CD4-positive, alpha-beta T cell treated with Interleukin-12 subunit alpha and Interleukin-12 subunit beta, for 1 hour (primary cell): ENCODE results near the gene ACYP2.
"Not testable (repeated sequence)": the region's sequence is repeated elsewhere in the genome, so short reads cannot be mapped to it uniquely, and the experiment has no call there.

ENCODE experiments used
- DNase-seq: peaks from one replicate; pipeline ENCODE4 v3.0.0-alpha.2; 2020

ACYP2 gene

DNA sequence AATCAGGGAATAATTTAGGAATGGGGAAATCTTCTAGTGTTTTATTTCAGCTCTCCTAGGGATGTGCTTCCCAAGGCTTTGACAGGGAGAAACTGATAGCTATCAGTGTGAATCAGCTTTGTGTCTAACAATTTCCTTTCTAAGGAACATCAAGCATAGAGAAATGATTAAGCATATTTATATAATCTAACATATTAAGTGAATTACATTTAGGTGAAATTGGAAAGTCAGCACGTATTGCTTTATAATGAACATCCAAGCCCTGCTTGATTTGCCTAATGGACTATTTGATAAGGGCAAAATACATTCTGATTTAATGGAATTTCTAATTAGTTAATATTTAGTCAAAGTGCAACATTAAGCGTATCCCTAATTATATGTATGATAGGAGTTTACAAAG is 160.1 kb downstream of the ACYP2 start:
- DNase-seq, result no peak

DNA sequence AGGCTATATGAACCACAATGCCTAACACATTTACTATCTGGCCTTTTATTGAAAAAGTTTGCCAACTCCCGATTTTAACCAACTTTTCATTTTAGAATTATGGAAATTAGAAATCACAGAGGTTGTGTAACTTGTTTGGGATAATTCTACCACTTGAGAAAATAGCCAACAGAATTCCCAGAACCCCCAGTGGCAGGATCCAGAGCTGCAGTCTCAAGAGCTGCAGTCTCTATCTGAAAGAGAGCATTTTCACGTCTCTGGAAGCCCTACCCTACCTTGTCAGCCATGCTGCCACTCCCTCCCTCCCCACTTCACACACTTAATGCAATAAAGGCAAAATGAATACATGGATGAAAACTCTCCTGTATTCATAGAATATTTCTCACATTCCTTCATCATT is 164.0 kb downstream of the ACYP2 start:
- DNase-seq, result no peak

- no peak for DNase-seq
Measured at GRCh38 chr2:54284826-54285225, 169.4 kb downstream of the ACYP2 start.

GRCh38 chr2:54285451-54285850 is 170.0 kb downstream of the ACYP2 start:
- DNase-seq, result no peak

- DNase-seq, result no peak
Measured at GRCh38 chr2:54287532-54287931, 172.1 kb downstream of the ACYP2 start.

DNA sequence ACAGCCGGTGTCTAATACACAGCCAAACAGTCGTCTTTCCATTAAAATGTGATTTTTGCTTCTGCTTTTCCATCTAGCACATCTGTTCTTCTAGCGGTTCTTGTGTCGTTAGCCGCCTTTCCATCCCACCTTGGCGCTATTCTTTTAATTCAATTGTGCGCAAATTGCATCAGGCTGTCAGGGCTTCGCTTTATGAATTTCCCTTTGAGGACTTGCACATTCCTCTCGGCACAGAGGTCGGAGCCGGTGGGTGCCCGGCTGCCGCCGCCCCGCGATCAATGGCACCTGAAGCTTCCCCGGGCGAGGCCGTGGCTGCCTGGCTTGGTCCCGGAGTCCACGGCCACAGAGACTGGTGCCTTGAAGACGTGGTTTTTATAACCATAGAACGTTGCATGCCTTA is 174.5 kb downstream of the ACYP2 start:
- DNase-seq, result no peak

DNA sequence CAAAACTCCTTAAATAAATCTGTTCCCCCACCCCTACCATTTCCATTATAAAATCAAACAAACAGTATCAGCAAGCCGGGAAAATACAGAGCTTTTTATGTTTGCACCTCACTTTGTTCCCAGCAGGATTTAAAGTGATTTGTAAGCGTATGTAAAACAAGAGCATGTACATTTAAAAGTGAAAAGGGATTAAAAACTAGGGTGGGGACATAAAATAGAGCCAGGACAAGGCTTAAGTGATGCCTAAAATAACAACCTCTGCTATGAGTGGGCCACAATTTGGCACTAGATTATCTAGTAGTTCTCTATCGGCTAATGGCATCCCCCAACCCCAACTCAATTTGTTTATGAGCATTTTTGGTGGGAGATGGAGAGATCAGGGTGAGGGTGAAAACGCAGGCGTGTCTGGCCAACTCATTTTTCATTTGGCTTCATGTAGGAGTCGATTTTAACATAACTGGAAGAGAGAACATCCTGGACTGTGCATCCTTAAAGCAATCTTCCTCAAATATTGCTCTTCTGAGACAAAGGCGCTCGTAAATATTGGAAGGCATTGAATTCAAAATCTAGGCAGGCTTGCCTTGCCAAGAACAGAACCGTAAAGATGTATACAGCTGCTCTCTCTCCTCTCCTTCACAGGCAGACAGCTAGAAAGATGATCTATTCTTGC is 175.1 kb downstream of the ACYP2 start:
- DNase-seq, result no peak

- DNase-seq, result not testable (repeated sequence)
Measured at GRCh38 chr2:54294665-54295064, 179.2 kb downstream of the ACYP2 start.

DNA sequence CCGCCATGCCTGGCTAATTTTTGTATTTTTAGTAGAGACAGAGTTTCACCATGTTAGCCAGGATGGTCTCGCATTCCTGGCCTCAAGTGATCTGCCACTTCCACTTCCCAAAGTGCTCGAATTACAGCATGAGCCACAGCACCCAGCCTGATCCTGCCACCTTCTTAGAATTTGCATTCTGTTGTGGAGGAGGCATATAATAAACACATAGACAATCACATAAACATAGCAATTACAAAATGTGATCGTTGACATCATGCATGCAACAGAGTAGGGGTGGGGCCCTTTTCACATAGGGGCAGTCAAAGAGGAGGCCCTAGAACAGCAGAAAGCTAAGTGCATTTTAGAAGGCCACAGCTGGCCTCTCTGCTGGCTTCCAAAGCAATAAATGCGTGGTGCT is 180.5 kb downstream of the ACYP2 start:
- DNase-seq, result no peak

DNA sequence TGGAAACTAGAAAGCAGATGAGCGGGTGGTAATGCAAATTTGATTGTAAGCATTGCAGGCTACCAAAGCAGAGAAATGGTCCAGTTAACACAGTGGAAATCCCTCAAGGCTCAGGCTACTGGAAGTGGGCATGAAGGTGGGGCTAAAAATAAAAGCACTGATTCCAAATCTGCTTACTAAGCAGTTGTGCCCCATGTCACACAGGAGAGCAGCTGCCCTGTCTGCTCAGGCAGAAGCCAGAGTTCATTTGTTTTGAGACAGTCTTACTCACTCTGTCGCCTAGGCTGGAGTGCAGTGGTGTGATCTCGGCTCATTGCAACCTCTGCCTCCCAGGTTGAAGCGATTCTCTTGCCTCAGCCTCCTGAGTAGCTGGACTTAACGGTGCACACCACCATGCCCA is 183.1 kb downstream of the ACYP2 start:
- DNase-seq, result no peak

DNA sequence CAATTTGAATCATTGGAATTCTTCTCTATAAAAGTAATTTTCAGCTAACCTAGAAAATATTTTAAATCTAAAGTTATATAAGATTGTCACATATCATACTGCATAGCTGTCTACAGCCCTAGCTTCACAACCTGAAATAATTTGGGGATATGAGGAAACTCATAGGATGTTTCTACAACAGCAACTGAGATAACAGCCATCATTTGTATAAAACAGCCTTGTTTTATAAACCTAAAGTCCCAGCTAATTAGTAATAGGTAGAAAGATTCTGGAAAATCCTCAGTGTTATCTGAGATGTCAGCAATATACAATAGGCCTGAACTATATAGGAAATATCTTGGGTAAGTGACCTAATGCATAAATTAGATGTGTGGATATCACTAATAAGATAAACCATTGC is 188.2 kb downstream of the ACYP2 start:
- DNase-seq, result no peak

DNA sequence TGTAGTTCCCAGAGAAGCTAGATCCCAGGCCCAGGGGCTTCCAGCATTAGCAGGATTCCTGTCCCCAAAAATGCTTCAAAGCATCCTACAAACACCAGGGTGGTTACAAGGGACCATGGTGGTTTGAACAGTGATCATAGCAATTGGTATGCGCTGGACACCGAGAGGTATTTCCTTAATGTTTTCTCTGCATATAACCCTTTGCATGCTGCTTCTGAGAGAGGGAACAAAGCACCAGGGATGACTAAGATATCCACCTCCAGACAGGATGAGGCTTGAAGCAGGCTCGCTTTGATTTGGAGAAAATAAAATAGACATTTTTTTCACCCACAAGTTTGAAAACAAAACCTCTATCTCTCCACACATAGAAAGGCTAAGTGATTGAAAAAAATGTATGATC is 191.1 kb downstream of the ACYP2 start:
- DNase-seq, result no peak

DNA sequence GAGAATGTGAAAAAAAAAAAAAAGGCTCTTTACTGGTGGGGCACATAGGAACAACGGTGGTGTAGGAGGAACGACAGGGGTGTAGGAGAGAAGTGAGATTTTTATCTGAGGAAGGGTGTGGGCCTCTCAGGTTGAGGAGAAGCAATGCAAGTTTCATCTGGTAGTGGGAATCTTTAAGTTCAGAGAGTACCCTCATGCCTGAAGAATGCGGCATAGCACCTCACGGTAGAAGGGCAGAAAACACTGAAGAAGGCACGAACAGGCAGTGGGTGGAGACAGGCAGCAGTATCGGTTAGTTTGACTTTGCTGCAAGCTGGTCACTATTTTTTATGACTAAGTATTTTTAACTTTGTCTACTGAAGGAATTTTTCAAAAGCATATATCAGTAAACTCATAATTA is 192.8 kb downstream of the ACYP2 start:
- DNase-seq, result no peak

DNA sequence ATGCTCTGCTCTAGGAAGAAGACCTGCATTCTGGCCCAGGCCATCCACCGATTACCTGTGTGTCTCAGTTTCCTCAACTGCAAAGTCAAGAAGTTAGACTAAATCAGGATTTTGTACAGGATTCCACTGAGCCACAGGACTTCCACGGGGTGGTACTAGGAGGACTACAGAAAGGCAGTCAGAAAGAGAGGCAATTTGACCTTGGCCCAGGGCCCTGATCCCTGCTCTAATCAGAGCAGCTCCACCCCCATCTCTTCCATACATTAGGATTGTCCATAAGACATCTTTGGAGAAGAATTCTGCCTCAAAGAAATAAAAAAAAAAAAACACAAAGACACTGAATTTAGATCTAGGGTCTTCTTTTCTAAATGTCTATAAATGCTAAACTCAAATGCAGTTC is 193.4 kb downstream of the ACYP2 start:
- DNase-seq, result no peak

DNA sequence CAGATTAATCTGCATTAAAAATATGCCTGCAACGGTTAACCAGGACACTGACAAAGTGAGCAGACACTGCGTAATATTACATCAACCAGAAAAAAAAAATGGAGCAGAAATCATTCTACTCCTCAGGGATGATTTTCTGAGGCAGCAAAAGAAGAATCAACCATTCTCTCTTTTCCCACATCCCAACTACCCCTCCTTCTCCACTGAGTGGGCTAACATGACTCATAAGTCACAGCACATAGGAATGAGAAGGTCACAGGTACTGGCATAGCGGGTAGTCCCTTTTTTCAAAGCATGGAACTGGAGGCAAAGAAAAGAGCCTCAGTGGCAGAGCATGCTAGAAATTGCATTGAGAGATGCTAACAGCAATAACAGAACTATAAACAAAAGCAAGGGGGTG is 194.9 kb downstream of the ACYP2 start:
- DNase-seq, result no peak

DNA sequence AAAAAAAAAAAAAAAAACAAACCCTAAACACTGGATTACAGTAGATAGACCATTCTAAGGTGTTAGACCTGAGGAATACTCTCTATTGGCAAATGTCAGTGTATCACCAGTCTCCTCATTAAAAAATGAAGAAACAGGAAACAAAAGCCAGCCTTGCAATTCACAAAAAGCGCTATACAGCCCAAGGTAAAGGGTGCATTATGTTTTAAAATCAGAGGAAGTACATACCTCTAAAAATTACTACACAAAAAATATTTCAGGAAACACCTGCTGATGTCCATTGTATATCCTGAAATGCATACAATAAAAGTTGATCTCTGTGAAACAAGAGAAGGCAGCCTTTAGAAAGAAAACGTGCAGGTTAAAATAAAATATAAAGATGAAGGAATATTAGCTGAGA is 195.5 kb downstream of the ACYP2 start:
- DNase-seq, result no peak

- no peak for DNase-seq
Measured at GRCh38 chr2:54313147-54313546, 197.7 kb downstream of the ACYP2 start.

- no peak for DNase-seq
Measured at GRCh38 chr2:54317973-54318372, 202.6 kb downstream of the ACYP2 start.

GRCh38 chr2:54318821-54319220 is 203.4 kb downstream of the ACYP2 start:
- no peak for DNase-seq

DNA sequence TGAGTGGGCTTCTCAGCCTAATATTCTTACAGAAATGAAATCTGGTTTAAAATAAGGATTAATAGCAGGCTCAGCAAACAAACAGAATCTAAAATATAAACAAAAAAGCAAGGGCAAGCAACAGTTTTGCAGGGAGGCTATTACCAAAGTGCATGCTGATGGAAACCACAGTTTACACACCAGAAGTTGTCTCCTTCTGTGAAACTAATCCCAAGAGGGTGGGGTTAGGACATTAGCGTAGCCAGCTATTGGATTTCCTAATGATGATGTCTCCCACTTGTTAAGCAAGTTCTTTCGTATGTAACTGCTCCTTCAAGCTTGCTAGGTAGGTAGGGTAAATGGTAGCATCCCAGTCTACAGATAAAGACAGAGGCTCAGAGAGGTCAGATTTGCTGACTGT is 205.6 kb downstream of the ACYP2 start:
- no peak for DNase-seq

DNA sequence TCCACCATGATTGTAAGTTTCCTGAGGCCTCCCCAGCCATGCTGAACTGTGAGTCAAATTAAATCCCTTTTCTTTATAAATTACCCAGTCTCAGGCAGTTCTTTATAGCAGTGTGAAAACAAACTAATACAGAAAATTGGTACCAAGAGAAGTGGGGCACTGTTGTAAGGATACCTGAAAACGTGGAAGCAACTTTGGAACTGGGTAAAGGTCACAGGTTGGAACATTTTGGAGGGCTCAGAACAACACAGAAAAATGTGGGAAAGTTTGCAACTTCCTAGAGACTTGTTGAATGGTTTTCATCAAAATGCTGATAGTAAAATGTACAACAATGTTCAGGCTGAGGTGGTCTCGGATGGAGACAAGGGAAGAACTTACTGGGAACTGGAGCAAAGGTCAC is 209.1 kb downstream of the ACYP2 start:
- not testable (repeated sequence) for DNase-seq

DNA sequence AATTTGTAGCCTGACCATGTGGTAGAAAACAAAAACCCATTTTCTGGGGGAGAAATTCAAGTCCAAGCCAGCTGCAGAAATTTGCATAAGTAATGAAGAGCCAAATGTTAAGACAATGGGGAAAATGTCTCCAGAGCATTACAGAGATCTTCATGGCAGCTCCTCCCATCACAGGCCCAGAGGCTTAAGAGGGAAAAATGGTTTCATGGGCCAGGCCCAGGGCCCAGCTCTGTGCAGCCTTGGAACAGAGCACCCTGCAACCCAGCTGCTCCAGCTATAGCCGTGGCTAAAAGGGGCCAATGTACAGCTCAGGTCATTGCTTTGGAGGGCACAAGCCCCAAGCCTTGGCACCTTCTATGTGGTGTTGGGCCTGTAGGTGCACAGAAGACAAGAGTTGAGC is 209.7 kb downstream of the ACYP2 start:
- no peak for DNase-seq

DNA sequence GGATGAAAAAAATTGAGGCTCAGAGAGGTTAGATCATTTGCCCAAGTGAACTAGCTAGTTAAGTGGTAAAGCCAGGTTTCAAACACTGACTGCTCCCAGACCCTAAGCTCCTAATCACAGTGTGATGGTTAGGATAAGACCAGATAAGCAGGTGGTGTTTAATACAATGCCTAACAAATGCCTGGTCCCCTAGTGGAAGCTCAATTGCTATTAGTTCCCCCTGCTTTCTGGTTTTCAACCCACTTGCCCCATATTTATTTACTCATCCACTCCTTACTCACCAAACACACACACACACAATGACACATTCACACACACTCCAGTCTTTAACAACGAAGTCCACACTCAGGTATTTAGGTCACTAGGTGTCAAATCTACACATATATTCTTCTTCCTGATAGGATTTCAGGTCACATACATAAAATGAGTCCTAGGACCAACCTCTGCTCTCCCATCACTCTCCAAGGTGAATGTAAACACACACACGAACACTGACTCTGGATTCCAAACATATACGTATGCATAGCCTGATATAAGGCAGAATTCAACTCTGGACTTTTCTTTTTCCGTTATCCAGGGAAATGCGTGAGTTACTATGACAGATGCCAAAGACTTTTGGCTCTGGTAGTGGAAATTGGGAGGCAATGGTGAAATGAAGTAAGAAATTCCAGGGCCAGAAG is 214.2 kb downstream of the ACYP2 start:
- no peak for DNase-seq

DNA sequence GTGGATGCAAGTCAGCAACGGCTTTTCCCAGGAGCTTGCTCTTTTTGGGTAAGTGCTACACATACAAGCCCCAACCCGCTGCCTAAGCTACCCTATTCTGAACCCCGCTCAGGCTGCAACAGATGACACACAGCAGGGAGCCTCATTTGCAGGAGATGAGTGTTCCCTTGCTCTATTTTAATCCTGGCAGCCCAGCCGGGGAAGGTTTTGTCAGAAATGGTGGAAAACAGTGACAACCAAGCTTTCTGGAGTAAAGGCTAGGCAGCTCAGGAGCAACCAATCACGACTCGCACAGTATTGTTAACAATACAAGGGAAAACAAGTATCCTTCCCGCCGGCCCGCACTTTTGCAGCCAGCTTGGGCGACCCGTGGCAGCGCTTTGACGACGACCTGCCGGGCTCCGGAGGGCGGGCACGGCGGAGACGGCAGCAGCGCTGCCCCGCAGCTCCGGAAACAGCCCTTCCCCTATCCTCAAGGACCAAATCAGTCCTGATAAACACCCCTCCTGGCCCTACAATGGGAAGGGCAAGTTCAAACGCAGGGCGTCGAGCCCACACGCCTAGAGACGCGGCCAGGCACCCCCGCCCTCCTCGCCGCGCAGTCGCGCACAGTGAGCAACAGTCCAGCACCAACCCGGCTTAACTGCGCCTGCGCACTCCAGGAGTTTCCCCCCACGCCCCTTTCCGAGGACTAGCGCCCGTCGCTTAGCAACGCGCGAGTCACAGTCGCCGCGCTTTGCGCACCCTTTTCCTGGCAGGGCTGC is 214.9 kb downstream of the ACYP2 start:
- peak; percentile 91 for DNase-seq
